Endothelial cell (in vitro differentiated cells): ENCODE measurements around the gene ACSM6. TPM values are rescaled to one million over a fixed set of nuclear protein-coding genes. Genes with fewer than 3 reads are reported as not detected.

Experiments
- DNase-seq: peaks from one replicate; pipeline ENCODE4 v3.0.0; 2021; ENCODE audit warnings: low spot score
- H3K27ac Mint-ChIP-seq: one replicate; pipeline ENCODE4 v1.8.0; 2021; ENCODE audit warnings: mixed read lengths, inconsistent platforms; ENCODE audit not compliant: unreplicated experiment
- H3K27me3 Mint-ChIP-seq: one replicate; pipeline ENCODE4 v1.8.0; 2021; ENCODE audit warnings: mild to moderate bottlenecking, moderate library complexity, mixed read lengths, inconsistent platforms; ENCODE audit not compliant: unreplicated experiment
- H3K36me3 Mint-ChIP-seq: one replicate; pipeline ENCODE4 v1.8.0; 2021; ENCODE audit warnings: mild to moderate bottlenecking, low read depth, mixed read lengths, inconsistent platforms; ENCODE audit not compliant: unreplicated experiment
- H3K4me1 Mint-ChIP-seq: one replicate; pipeline ENCODE4 v1.8.0; 2021; ENCODE audit warnings: mild to moderate bottlenecking, mixed read lengths, inconsistent platforms; ENCODE audit not compliant: unreplicated experiment
- H3K4me3 Mint-ChIP-seq: one replicate; pipeline ENCODE4 v1.8.0; 2021; ENCODE audit warnings: mild to moderate bottlenecking, mixed read lengths, inconsistent platforms; ENCODE audit not compliant: unreplicated experiment
- H3K9me3 Mint-ChIP-seq: one replicate; pipeline ENCODE4 v1.8.0; 2021; ENCODE audit warnings: mixed read lengths, inconsistent platforms; ENCODE audit not compliant: unreplicated experiment
- CTCF ChIP-seq: fragments of 200-600 bp; sonication (generic); IDR thresholded peaks from one replicate; pipeline ENCODE4 v1.5.0; 2021; ENCODE audit warnings: antibody characterized with exemption; ENCODE audit not compliant: unreplicated experiment
- total RNA-seq: library from RNA; stranded (reverse); fragmentation: NEBNext Ultra II Directional; extraction: Animal tissue kit (Norgen Biotek cat#: 25700); gene quantifications from one replicate; pipeline ENCODE4 v1.2.1, GENCODE V29; 2021; ENCODE audit not compliant: unreplicated experiment

Gene ACSM6
- total RNA-seq, 1 donor from 2014 or later, result not detected

- H3K36me3 Mint-ChIP-seq, result peaks cover 9% of the 10 kb centered on the region
- H3K4me3 Mint-ChIP-seq, result no peak overlapping the region
- TF ChIP-seq CTCF, result no peak
- H3K9me3 Mint-ChIP-seq, result no peaks in the 10 kb centered on the region
- H3K27ac Mint-ChIP-seq, result no peak overlapping the region
- peaks cover 33% of the 10 kb centered on the region for H3K4me1 Mint-ChIP-seq
- H3K27me3 Mint-ChIP-seq, result peaks cover 10% of the 10 kb centered on the region
- DNase-seq, result no peak
These were observed 51.5 kb downstream of the ACSM6 start for GRCh38 chr10:95245425-95246055.

GRCh38 chr10:95246582-95247051 is 52.6 kb downstream of the ACSM6 start:
- Mint-ChIP-seq H3K9me3 (no peaks in the 10 kb centered on the region), H3K27me3 (peaks cover 8% of the 10 kb centered on the region), H3K4me3 (no peak overlapping the region), H3K36me3 (peaks cover 9% of the 10 kb centered on the region), H3K27ac (no peak overlapping the region), H3K4me1 (peaks cover 39% of the 10 kb centered on the region)
- DNase-seq, result peak; percentile 81
- TF ChIP-seq CTCF, result peak; percentile 88

GRCh38 chr10:95247200-95247880 is 53.3 kb downstream of the ACSM6 start:
- peaks cover 9% of the 10 kb centered on the region for H3K36me3 Mint-ChIP-seq
- no peak for DNase-seq
- H3K4me1 Mint-ChIP-seq, result peaks cover 47% of the 10 kb centered on the region
- H3K4me3 Mint-ChIP-seq, result no peak overlapping the region
- H3K27ac Mint-ChIP-seq, result no peak overlapping the region
- no peak for TF ChIP-seq CTCF
- peaks cover 8% of the 10 kb centered on the region for H3K27me3 Mint-ChIP-seq
- no peaks in the 10 kb centered on the region for H3K9me3 Mint-ChIP-seq

GRCh38 chr10:95247881-95248583 is 54.0 kb downstream of the ACSM6 start:
- H3K4me3 Mint-ChIP-seq, result no peak overlapping the region
- peaks cover 54% of the 10 kb centered on the region for H3K4me1 Mint-ChIP-seq
- no peaks in the 10 kb centered on the region for H3K9me3 Mint-ChIP-seq
- H3K27me3 Mint-ChIP-seq, result peaks cover 8% of the 10 kb centered on the region
- no peak for TF ChIP-seq CTCF
- H3K36me3 Mint-ChIP-seq, result peaks cover 9% of the 10 kb centered on the region
- no peak for DNase-seq
- H3K27ac Mint-ChIP-seq, result no peak overlapping the region

GRCh38 chr10:95248989-95249388 is 55.0 kb downstream of the ACSM6 start:
- H3K9me3 Mint-ChIP-seq, result no peaks in the 10 kb centered on the region
- H3K4me1 Mint-ChIP-seq, result peaks cover 57% of the 10 kb centered on the region
- H3K27ac Mint-ChIP-seq, result no peak overlapping the region
- no peak overlapping the region for H3K4me3 Mint-ChIP-seq
- peaks cover 9% of the 10 kb centered on the region for H3K36me3 Mint-ChIP-seq
- no peak for DNase-seq
- no peak for TF ChIP-seq CTCF
- H3K27me3 Mint-ChIP-seq, result peaks cover 8% of the 10 kb centered on the region
